Measurements from ENCODE around the gene NFATC3.

Gene NFATC3

DNA sequence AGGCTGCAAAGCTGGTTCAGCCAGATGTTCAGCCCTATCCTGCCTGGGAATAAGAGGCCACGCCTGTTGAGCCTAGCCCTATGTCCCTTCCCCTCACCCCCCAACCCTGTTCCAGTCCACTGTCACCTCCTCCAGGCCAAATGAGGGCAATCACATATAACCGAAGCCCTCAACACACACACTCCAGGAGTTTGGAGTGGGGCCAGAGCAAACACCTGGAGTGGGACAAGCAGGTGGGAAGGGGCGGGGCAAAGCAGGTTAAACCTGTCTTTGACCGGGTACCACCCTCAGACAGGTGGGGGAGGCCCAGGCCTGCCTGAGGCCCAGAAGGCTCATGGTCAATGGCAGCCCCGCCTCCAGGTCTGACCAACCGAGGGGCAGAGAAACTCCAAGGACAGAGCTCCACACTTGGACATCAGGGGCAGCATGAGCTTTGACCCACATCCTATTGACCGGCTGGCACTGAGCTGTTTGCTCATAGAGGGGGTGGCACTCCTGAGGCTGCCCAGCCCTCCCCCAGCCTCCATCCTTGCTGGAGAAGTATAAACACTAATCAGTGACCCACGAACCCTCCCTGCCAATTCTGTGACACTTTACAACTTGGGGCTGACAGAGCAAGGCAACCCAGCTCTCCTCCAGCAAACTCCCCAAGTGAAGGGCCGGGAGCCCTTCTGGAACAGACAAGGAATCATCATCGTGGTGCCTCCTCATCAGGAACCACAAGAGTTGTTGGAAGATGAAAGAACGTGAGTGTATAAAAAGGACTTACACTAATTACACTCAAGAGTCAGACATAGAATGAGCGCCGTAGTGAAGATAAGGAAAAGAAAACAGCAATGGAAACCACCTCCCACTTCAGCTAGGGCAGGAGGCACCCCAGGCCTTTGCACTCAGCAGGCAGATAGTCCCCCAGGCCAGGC lies 149.3 kb downstream of the NFATC3 start:
- TF ChIP-seq NFIC (IDR thresholded peaks at IDR 0.05) = peak; percentile 99
- TF ChIP-seq TEAD4 (IDR thresholded peaks at IDR 0.05) = peak; percentile 65
- TF ChIP-seq, protein P1, sequence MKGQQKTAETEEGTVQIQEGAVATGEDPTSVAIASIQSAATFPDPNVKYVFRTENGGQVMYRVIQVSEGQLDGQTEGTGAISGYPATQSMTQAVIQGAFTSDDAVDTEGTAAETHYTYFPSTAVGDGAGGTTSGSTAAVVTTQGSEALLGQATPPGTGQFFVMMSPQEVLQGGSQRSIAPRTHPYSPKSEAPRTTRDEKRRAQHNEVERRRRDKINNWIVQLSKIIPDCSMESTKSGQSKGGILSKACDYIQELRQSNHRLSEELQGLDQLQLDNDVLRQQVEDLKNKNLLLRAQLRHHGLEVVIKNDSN (IDR thresholded peaks at IDR 0.05) = no peak; the same call in 1 of the 2 replicates
- TF ChIP-seq YY1 (IDR thresholded peaks at IDR 0.05; ENCODE audit: low read depth) = peak; percentile 69
- peak; percentile 99 for TF ChIP-seq TCF12 (IDR thresholded peaks at IDR 0.05; ENCODE audit: low read depth)
- TF ChIP-seq EP300 (IDR thresholded peaks at IDR 0.05; ENCODE audit: borderline replicate concordance) = peak; percentile 89
- peak; percentile 78; the same call in 1 of the 2 replicates for TF ChIP-seq FOXM1 (IDR thresholded peaks at IDR 0.05; ENCODE audit: borderline replicate concordance, low read depth)
- TF ChIP-seq TAF1 (IDR thresholded peaks at IDR 0.05; ENCODE audit: low read depth) = no peak; the same call in none of the 2 replicates
- TF ChIP-seq, protein P2, sequence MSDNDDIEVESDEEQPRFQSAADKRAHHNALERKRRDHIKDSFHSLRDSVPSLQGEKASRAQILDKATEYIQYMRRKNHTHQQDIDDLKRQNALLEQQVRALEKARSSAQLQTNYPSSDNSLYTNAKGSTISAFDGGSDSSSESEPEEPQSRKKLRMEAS (IDR thresholded peaks at IDR 0.05) = peak; percentile 84
- TF ChIP-seq EGR1 (IDR thresholded peaks at IDR 0.05) = peak; percentile 62
- TF ChIP-seq CREB1 (IDR thresholded peaks at IDR 0.05; ENCODE audit: low read depth) = peak; percentile 35; the same call in 1 of the 2 replicates
- TF ChIP-seq CEBPB (IDR thresholded peaks at IDR 0.05) = no peak
- peak; percentile 28 for TF ChIP-seq RAD21 (IDR thresholded peaks at IDR 0.05; ENCODE audit: low read depth)
- TF ChIP-seq, protein P3, sequence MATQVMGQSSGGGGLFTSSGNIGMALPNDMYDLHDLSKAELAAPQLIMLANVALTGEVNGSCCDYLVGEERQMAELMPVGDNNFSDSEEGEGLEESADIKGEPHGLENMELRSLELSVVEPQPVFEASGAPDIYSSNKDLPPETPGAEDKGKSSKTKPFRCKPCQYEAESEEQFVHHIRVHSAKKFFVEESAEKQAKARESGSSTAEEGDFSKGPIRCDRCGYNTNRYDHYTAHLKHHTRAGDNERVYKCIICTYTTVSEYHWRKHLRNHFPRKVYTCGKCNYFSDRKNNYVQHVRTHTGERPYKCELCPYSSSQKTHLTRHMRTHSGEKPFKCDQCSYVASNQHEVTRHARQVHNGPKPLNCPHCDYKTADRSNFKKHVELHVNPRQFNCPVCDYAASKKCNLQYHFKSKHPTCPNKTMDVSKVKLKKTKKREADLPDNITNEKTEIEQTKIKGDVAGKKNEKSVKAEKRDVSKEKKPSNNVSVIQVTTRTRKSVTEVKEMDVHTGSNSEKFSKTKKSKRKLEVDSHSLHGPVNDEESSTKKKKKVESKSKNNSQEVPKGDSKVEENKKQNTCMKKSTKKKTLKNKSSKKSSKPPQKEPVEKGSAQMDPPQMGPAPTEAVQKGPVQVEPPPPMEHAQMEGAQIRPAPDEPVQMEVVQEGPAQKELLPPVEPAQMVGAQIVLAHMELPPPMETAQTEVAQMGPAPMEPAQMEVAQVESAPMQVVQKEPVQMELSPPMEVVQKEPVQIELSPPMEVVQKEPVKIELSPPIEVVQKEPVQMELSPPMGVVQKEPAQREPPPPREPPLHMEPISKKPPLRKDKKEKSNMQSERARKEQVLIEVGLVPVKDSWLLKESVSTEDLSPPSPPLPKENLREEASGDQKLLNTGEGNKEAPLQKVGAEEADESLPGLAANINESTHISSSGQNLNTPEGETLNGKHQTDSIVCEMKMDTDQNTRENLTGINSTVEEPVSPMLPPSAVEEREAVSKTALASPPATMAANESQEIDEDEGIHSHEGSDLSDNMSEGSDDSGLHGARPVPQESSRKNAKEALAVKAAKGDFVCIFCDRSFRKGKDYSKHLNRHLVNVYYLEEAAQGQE (IDR thresholded peaks at IDR 0.05; ENCODE audit: low read depth) = no peak

DNA sequence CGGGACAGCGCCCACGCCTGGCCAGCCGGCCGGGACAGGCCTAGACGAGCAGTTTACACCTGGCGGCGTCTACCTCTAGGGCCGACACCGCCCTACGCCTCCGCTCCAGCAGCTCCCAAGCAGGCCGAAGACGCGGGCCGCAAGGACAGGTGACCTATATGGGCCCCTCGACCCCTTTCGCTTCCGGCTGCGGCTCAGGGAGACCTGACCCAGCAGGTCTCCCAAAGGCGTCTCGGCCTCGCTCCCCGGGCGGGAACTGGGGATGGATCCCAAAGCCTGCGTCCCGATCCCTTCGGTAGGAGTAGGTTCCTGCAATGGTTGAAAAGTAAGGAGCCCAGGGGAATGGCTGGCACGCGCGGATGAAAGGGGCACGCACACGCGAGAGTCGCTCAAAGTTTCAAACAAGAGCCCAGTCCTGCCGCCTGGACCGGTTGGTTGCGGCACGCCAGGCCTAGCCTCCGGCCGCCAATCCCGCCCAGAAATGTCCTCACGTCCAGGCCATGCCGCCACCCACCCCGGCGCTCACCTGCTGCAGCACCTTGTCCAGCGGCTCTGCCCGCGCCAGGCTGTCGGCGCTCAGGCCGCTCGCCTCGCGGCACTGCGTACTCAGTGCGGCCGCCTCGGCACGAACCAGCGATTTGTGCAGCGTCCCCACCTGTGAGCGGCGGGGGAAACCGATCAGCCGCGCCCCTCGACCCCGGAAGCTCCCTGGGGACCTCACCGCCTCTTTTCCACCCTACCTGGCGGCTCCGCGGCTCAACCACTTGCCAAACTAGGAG lies 150.1 kb downstream of the NFATC3 start:
- TF ChIP-seq, protein P2 (IDR thresholded peaks at IDR 0.05) = peak; percentile 84
- no peak for TF ChIP-seq EP300 (IDR thresholded peaks at IDR 0.05; ENCODE audit: borderline replicate concordance)
- TF ChIP-seq ZBTB7A (IDR thresholded peaks at IDR 0.05; ENCODE audit: low read depth) = peak; percentile 28
- TF ChIP-seq, protein P3 (IDR thresholded peaks at IDR 0.05; ENCODE audit: low read depth) = no peak
- peak; percentile 46; the same call in 1 of the 2 replicates for TF ChIP-seq EGR1 (IDR thresholded peaks at IDR 0.05)
- no peak for TF ChIP-seq TAF1 (IDR thresholded peaks at IDR 0.05; ENCODE audit: low read depth)
- TF ChIP-seq TCF12 (IDR thresholded peaks at IDR 0.05; ENCODE audit: low read depth) = peak; percentile 17; the same call in 1 of the 2 replicates
- no peak for TF ChIP-seq YY1 (IDR thresholded peaks at IDR 0.05; ENCODE audit: low read depth)
- TF ChIP-seq NFIC (IDR thresholded peaks at IDR 0.05) = no peak

DNA sequence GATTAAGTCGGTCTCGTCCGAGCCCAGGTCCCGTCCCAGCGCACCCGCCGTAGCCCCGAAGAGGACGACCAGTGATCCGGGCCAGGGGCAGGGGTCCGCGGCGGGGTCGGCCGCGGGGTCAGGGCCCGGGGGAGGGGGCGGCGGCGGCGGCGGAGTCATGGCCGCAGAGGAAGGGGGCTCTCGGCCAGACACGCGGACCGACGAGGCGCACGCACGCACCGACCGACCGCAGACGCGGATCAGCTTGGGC lies 150.6 kb downstream of the NFATC3 start, which contains the start of gene ESRP2:
Gene ESRP2 (minus strand): TSS at position 241 of the 250 bp plus-strand sequence. CDS start 82 bp downstream, at position 159.
- TF ChIP-seq EGR1 (IDR thresholded peaks at IDR 0.05) (no peak), NFIC (IDR thresholded peaks at IDR 0.05) (no peak), ZBTB7A (IDR thresholded peaks at IDR 0.05; ENCODE audit: low read depth) (peak; percentile 35; the same call in 1 of the 2 replicates)

DNA sequence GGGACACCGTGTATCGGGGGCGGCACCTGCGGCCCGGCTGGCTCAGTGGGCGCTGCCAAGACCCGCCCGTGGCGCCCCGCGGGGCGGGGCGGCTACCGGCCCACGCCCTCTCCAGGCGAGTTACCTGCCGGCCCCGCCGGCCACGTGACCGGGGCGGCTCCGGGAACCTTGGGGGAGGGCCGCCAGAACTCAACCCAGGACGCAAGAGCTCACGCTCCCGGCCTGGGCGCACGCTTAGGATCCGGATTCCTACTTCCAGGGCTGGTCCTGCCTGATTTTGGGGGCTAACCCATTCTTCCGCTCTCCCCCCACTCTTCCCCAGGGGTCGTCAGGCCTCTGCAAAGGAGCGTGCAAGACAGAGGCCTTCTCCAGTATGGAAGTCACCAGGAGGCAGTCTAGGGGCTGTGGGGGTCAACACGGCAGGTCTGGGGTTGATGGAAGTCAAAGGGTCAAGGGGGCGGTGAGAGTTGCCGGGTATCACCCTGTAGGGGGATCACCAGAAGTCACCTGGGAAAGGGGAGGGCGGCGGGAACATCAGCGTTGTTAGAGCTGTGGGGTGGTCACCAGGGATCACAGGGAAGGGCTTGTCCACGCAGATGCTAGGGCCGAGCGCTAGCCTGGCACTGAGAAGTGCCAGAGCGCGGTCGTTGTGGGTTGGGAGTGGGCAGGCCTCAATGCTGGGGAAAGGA lies 151.1 kb downstream of the NFATC3 start:
- no peak for TF ChIP-seq TEAD4 (IDR thresholded peaks at IDR 0.05)
- TF ChIP-seq, protein P1 (IDR thresholded peaks at IDR 0.05) = peak; percentile 96
- TF ChIP-seq TCF12 (IDR thresholded peaks at IDR 0.05; ENCODE audit: low read depth) = 0 out of 2 replicates have a peak, but pooled peaks have one; percentile 10
- TF ChIP-seq, protein P2 (IDR thresholded peaks at IDR 0.05) = no peak; the same call in 1 of the 2 replicates
- no peak for TF ChIP-seq RAD21 (IDR thresholded peaks at IDR 0.05; ENCODE audit: low read depth)
- TF ChIP-seq NFIC (IDR thresholded peaks at IDR 0.05) = peak; percentile 48; the same call in 1 of the 2 replicates
- TF ChIP-seq CEBPB (IDR thresholded peaks at IDR 0.05) = no peak
- no peak for TF ChIP-seq EP300 (IDR thresholded peaks at IDR 0.05; ENCODE audit: borderline replicate concordance)
- TF ChIP-seq TAF1 (IDR thresholded peaks at IDR 0.05; ENCODE audit: low read depth) = peak; percentile 46; the same call in 1 of the 2 replicates
- TF ChIP-seq EGR1 (IDR thresholded peaks at IDR 0.05) = peak; percentile 28; the same call in 1 of the 2 replicates
